Measurements from ENCODE around the gene FUT7. TPM values are rescaled to one million over a fixed set of nuclear protein-coding genes. Genes with fewer than 3 reads are reported as not detected.
A peak's percentile ranks its signal among the peaks of the same experiment; 100 is the strongest.

FUT7 gene
- total and polyA plus RNA-seq, 2 of the 13 experiments (the other 11 are each of a cell fraction or from before 2014, with no cell fraction given), result 0.05 TPM; not detected in 1

DNA sequence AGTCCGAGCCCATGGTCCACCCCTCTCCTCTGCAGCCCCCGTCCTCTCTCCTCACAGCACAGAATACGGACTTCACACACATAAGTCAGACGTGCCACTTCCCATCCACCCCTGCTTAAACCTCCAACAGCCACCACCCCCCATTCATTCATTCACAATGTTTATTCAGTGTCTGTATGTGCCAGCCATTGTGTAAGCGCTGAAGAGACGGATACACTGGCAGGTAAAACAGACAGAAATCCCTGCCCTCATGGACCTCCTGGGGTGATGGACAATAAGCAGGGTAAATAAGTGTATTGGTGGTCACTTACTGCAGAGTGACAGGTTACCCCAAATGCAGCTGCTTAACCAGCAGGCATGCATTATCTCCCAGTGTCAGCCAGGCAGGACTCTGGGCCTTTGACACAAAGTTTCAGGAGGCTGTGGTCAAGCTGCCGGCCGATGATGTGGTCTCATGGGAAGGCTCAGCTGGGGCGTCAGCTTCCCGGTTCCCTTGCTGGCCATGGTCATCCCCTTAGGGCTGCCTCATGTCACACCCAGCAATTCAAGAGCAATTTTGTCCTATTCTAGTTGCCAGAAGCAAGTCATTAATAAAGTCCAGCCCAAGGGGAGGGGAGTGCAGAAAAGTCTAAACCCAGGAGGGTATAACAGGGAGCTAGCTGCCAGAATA lies 41.5 kb downstream of the FUT7 start (continued):
- TF ChIP-seq ZNF790 (CRISPR knock-in tag; IDR thresholded peaks at IDR 0.05; ENCODE audit: borderline replicate concordance), result no peak
- TF ChIP-seq, protein P1, sequence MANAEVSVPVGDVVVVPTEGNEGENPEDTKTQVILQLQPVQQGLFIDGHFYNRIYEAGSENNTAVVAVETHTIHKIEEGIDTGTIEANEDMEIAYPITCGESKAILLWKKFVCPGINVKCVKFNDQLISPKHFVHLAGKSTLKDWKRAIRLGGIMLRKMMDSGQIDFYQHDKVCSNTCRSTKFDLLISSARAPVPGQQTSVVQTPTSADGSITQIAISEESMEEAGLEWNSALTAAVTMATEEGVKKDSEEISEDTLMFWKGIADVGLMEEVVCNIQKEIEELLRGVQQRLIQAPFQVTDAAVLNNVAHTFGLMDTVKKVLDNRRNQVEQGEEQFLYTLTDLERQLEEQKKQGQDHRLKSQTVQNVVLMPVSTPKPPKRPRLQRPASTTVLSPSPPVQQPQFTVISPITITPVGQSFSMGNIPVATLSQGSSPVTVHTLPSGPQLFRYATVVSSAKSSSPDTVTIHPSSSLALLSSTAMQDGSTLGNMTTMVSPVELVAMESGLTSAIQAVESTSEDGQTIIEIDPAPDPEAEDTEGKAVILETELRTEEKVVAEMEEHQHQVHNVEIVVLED (CRISPR knock-in tag; IDR thresholded peaks at IDR 0.05; ENCODE audit: borderline replicate concordance), result no peak
- TF ChIP-seq ZNF121 (CRISPR knock-in tag; IDR thresholded peaks at IDR 0.05), result no peak
- no peak for TF ChIP-seq ZNF550 (CRISPR knock-in tag; IDR thresholded peaks at IDR 0.05; ENCODE audit: borderline replicate concordance)
- peak; percentile 10; the same call in 1 of the 2 replicates for TF ChIP-seq FOXA3 (CRISPR knock-in tag; IDR thresholded peaks at IDR 0.05)
- no peak for TF ChIP-seq ZNF878 (CRISPR knock-in tag; IDR thresholded peaks at IDR 0.05)
- TF ChIP-seq TEAD2 (CRISPR knock-in tag; IDR thresholded peaks at IDR 0.05), result no peak
- TF ChIP-seq MXI1 (IDR thresholded peaks at IDR 0.05; ENCODE audit: borderline replicate concordance, low read depth, low read length), result no peak
- TF ChIP-seq RARG (CRISPR knock-in tag; IDR thresholded peaks at IDR 0.05; ENCODE audit: low read depth), result no peak
- no peak for TF ChIP-seq NFATC3 (CRISPR knock-in tag; IDR thresholded peaks at IDR 0.05)
- TF ChIP-seq CREM (IDR thresholded peaks at IDR 0.05), result no peak
- no peak for TF ChIP-seq CREM (CRISPR knock-in tag; IDR thresholded peaks at IDR 0.05)
- no peak for TF ChIP-seq ETV5 (CRISPR knock-in tag; IDR thresholded peaks at IDR 0.05; ENCODE audit: borderline replicate concordance)
- TF ChIP-seq ZNF562 (CRISPR knock-in tag; IDR thresholded peaks at IDR 0.05; ENCODE audit: borderline replicate concordance), result no peak
- TF ChIP-seq CBX5 (CRISPR knock-in tag; IDR thresholded peaks at IDR 0.05; ENCODE audit: borderline replicate concordance), result no peak
- no peak for TF ChIP-seq KDM5B (CRISPR knock-in tag; IDR thresholded peaks at IDR 0.05; ENCODE audit: borderline replicate concordance)
- TF ChIP-seq SCMH1 (CRISPR knock-in tag; IDR thresholded peaks at IDR 0.05; ENCODE audit: borderline replicate concordance), result no peak
- TF ChIP-seq JARID2 (CRISPR knock-in tag; IDR thresholded peaks at IDR 0.05; ENCODE audit: insufficient replicate concordance), result no peak
- 0 out of 2 replicates have a peak, but pooled peaks have one; percentile 43 for TF ChIP-seq ZSCAN25 (CRISPR knock-in tag; IDR thresholded peaks at IDR 0.05)
- no peak for TF ChIP-seq ZIK1 (CRISPR knock-in tag; IDR thresholded peaks at IDR 0.05; ENCODE audit: borderline replicate concordance, low read depth)
- TF ChIP-seq TRIM24 (CRISPR knock-in tag; IDR thresholded peaks at IDR 0.05), result peak; percentile 56; the same call in 1 of the 2 replicates
- no peak for TF ChIP-seq ZNF772 (CRISPR knock-in tag; IDR thresholded peaks at IDR 0.05)
- peak; percentile 49 for TF ChIP-seq CEBPG (CRISPR knock-in tag; IDR thresholded peaks at IDR 0.05)
- no peak for TF ChIP-seq HIVEP1 (CRISPR knock-in tag; IDR thresholded peaks at IDR 0.05)
- no peak for TF ChIP-seq KMT2B (CRISPR knock-in tag; IDR thresholded peaks at IDR 0.05)
- no peak for TF ChIP-seq ZNF660 (CRISPR knock-in tag; IDR thresholded peaks at IDR 0.05; ENCODE audit: borderline replicate concordance, low read depth)
- TF ChIP-seq, protein P2, sequence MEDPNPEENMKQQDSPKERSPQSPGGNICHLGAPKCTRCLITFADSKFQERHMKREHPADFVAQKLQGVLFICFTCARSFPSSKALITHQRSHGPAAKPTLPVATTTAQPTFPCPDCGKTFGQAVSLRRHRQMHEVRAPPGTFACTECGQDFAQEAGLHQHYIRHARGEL (CRISPR knock-in tag; IDR thresholded peaks at IDR 0.05), result no peak
- no peak for TF ChIP-seq ZNF207 (IDR thresholded peaks at IDR 0.05; ENCODE audit: borderline replicate concordance)
- TF ChIP-seq, protein P3, sequence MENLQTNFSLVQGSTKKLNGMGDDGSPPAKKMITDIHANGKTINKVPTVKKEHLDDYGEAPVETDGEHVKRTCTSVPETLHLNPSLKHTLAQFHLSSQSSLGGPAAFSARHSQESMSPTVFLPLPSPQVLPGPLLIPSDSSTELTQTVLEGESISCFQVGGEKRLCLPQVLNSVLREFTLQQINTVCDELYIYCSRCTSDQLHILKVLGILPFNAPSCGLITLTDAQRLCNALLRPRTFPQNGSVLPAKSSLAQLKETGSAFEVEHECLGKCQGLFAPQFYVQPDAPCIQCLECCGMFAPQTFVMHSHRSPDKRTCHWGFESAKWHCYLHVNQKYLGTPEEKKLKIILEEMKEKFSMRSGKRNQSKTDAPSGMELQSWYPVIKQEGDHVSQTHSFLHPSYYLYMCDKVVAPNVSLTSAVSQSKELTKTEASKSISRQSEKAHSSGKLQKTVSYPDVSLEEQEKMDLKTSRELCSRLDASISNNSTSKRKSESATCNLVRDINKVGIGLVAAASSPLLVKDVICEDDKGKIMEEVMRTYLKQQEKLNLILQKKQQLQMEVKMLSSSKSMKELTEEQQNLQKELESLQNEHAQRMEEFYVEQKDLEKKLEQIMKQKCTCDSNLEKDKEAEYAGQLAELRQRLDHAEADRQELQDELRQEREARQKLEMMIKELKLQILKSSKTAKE (CRISPR knock-in tag; IDR thresholded peaks at IDR 0.05; ENCODE audit: borderline replicate concordance), result peak; percentile 49; the same call in 1 of the 2 replicates
